Uterus (tissue), 2 donors: ENCODE results near the gene TMEM233.

ENCODE experiments used
- CTCF ChIP-seq, 4 experiments: fragments of 200-600 bp in 2 of 4; fragments of 450-650 bp in 2 of 4; sonication (generic) in 2 of 4; IDR thresholded peaks; one replicate each; pipeline ENCODE4 v1.5.1; 2016 to 2019; ENCODE audit warnings: antibody characterized with exemption in 4 of 4, mild to moderate bottlenecking in 2 of 4, moderate library complexity in 1 of 4
- POLR2A ChIP-seq, 2 donors: fragments of 450-650 bp; IDR thresholded peaks; one replicate each; pipeline ENCODE4 v1.6.1; 2016; ENCODE audit warnings: antibody characterized with exemption in 2 of 2, mild to moderate bottlenecking in 1 of 2, moderate library complexity in 1 of 2

GRCh38 chr12:119681111-119681510 is 87.5 kb downstream of the TMEM233 start:
- TF ChIP-seq CTCF (IDR thresholded peaks at IDR 0.05) (no peak), POLR2A (IDR thresholded peaks at IDR 0.05) (no peak)
